NCI-H1694 (cell line): ENCODE results near the gene PIP4K2A.
A peak's percentile ranks its signal among the peaks of the same experiment; 100 is the strongest.

Source experiments
- DNase-seq: peaks from one replicate; lab custom pipeline; 2025; lab: John Stamatoyannopoulos, UW

The PIP4K2A gene

GRCh38 chr10:22620140-22620857 is 94.1 kb downstream of the PIP4K2A start:
- peak; percentile 54 for DNase-seq

GRCh38 chr10:22619101-22619500 is 95.3 kb downstream of the PIP4K2A start:
- DNase-seq = no peak

- no peak for DNase-seq
Observed at GRCh38 chr10:22618078-22618785, 96.1 kb downstream of the PIP4K2A start.

GRCh38 chr10:22617516-22617915 is 96.9 kb downstream of the PIP4K2A start:
- DNase-seq = no peak

- no peak for DNase-seq
Observed at GRCh38 chr10:22617051-22617450, 97.3 kb downstream of the PIP4K2A start.

GRCh38 chr10:22615819-22616499 is 98.4 kb downstream of the PIP4K2A start:
- no peak for DNase-seq

GRCh38 chr10:22615101-22615500 is 99.3 kb downstream of the PIP4K2A start:
- DNase-seq = no peak

GRCh38 chr10:22613011-22613410 is 101.4 kb downstream of the PIP4K2A start:
- DNase-seq = no peak

- no peak for DNase-seq
Observed at GRCh38 chr10:22612318-22612717, 102.1 kb downstream of the PIP4K2A start.

- DNase-seq = no peak
Observed at GRCh38 chr10:22611425-22612115, 102.8 kb downstream of the PIP4K2A start.

GRCh38 chr10:22610610-22611009 is 103.8 kb downstream of the PIP4K2A start:
- DNase-seq = no peak

- DNase-seq = no peak
Observed at GRCh38 chr10:22609719-22610465, 104.5 kb downstream of the PIP4K2A start.

- DNase-seq = peak; percentile 60
Observed at GRCh38 chr10:22609251-22609650, 105.1 kb downstream of the PIP4K2A start.

GRCh38 chr10:22607261-22607660 is 107.1 kb downstream of the PIP4K2A start:
- no peak for DNase-seq

GRCh38 chr10:22606164-22606614 is 108.2 kb downstream of the PIP4K2A start:
- DNase-seq = no peak

- no peak for DNase-seq
Observed at GRCh38 chr10:22605168-22605567, 109.2 kb downstream of the PIP4K2A start.

GRCh38 chr10:22604344-22605126 is 109.8 kb downstream of the PIP4K2A start:
- no peak for DNase-seq

- no peak for DNase-seq
Observed at GRCh38 chr10:22603581-22603980, 110.8 kb downstream of the PIP4K2A start.

- no peak for DNase-seq
Observed at GRCh38 chr10:22601618-22602017, 112.8 kb downstream of the PIP4K2A start.

GRCh38 chr10:22599636-22600228 is 114.6 kb downstream of the PIP4K2A start:
- DNase-seq = no peak
